Measurements from ENCODE around the gene CTNNA2.

- TF ChIP-seq CTCF (IDR thresholded peaks at IDR 0.05) (no peak), POLR2A (IDR thresholded peaks at IDR 0.05) (no peak), POLR2AphosphoS5 (IDR thresholded peaks at IDR 0.05) (no peak)
Measured at GRCh38 chr2:80247339-80247738, 734.5 kb downstream of the CTNNA2 start.
